K562 (cell line): ENCODE measurements around the gene SRCIN1. TPM values are rescaled to one million over a fixed set of nuclear protein-coding genes. Genes with fewer than 3 reads are reported as not detected.

ENCODE experiments used
- DEAF1 ChIP-seq: fragments of 450-650 bp; formaldehyde crosslinking; IDR thresholded peaks from 2 replicates; pipeline ENCODE4 v1.4.0; 2020; ENCODE audit warnings: mild to moderate bottlenecking, moderate library complexity
- ETS2 ChIP-seq: IDR thresholded peaks from 2 replicates; pipeline ENCODE4 v1.6.1; 2016; ENCODE audit warnings: borderline replicate concordance, missing genetic modification characterization, mild to moderate bottlenecking, moderate library complexity, missing compliant biosample characterization; ENCODE audit not compliant: poor library complexity, severe bottlenecking
- FOXK2 ChIP-seq, 2 experiments: fragments of 450-650 bp; IDR thresholded peaks in 1 of 2; conservative IDR thresholded peaks in 1 of 2; 2 replicates each; pipeline ENCODE4 v1.6.1; 2016; ENCODE audit warnings: low read depth in 2 of 2, mild to moderate bottlenecking in 1 of 2
- NR3C1 ChIP-seq: sonication (generic); formaldehyde crosslinking; IDR thresholded peaks from 2 replicates; pipeline ENCODE4 v1.8.1; 2022; ENCODE audit warnings: missing genetic modification reagents
- POLR2G ChIP-seq: fragments of 200-400 bp; formaldehyde crosslinking; IDR thresholded peaks from 2 replicates; pipeline ENCODE4 v1.6.1; 2017; ENCODE audit warnings: low read depth, mild to moderate bottlenecking, antibody characterized with exemption, low read length, moderate library complexity
- PREB ChIP-seq: sonication (generic); formaldehyde crosslinking; IDR thresholded peaks from 2 replicates; pipeline ENCODE4 v1.8.1; 2023; ENCODE audit warnings: mild to moderate bottlenecking, missing genetic modification reagents
- RBFOX2 ChIP-seq: fragments of 200-400 bp; formaldehyde crosslinking; IDR thresholded peaks from 2 replicates; pipeline ENCODE4 v1.6.1; 2017; ENCODE audit warnings: low read depth, mild to moderate bottlenecking, low read length, moderate library complexity
- ZBTB11 ChIP-seq, 3 experiments: fragments of 200-800 bp in 1 of 3; fragments of 250-450 bp in 1 of 3; fragments of 450-650 bp in 1 of 3; sonication (Bioruptor Pico) in 1 of 3; sonication (Bioruptor generic) in 1 of 3; formaldehyde crosslinking in 1 of 3; IDR thresholded peaks; 2 replicates each; pipeline versions ENCODE4 v1.6.1 to v1.8.0; 2016 to 2022; ENCODE audit warnings: mild to moderate bottlenecking in 2 of 3, missing genetic modification characterization in 2 of 3, missing compliant biosample characterization in 1 of 3, moderate library complexity in 1 of 3
- ZBTB17 ChIP-seq: fragments of 450-650 bp; formaldehyde crosslinking; IDR thresholded peaks from 2 replicates; pipeline ENCODE4 v1.4.0; 2020; ENCODE audit warnings: mild to moderate bottlenecking
- ZBTB49 ChIP-seq: sonication (generic); formaldehyde crosslinking; IDR thresholded peaks from 2 replicates; pipeline ENCODE4 v1.8.0; 2022; ENCODE audit warnings: missing genetic modification reagents, mild to moderate bottlenecking, borderline replicate concordance
- polyA plus RNA-seq, 8 experiments: library from polyadenylated mRNA; depleted of rRNA in 4 of 8; stranded (reverse) in 5 of 8; unstranded in 3 of 8; fragments of >200 nt; fragmentation: Nextera tagmentation in 2 of 8; fragmentation: Illumina TruSeq in 1 of 8; extraction: Ambion mirVana in 2 of 8; extraction: Trizol in 1 of 8; gene quantifications; 2 replicates each; pipeline versions ENCODE4 v1.2.1 to v1.2.3, GENCODE V29; 2011 to 2014; ENCODE audit warnings: inconsistent platforms in 1 of 8, missing spikeins in 1 of 8
- total RNA-seq, 7 experiments: library from RNA; depleted of rRNA in 6 of 7; stranded (reverse); fragments of >200 nt in 6 of 7; fragmentation: Illumina TruSeq in 2 of 7; extraction: Trizol in 2 of 7; gene quantifications; 2 replicates each; pipeline versions ENCODE4 v1.2.1 to v1.2.3, GENCODE V29; 2011 to 2021; ENCODE audit warnings: low replicate concordance in 1 of 7

The SRCIN1 gene
- total and polyA plus RNA-seq, 9 of the 15 experiments (the other 6 are each of a cell fraction or from before 2014, with no cell fraction given) = 0.09 to 0.33 (median 0.13) TPM; not detected in 6

GRCh38 chr17:38578229-38579082 is 27.3 kb downstream of the SRCIN1 start (continued):
- TF ChIP-seq PREB = no peak
- no peak for TF ChIP-seq ZBTB17 (CRISPR knock-in tag)
- TF ChIP-seq ETS2 (tag) = no peak
- no peak for TF ChIP-seq NR3C1 (CRISPR knock-in tag)
- TF ChIP-seq RBFOX2 = no peak
- TF ChIP-seq ZBTB49 (CRISPR knock-in tag) = no peak
- TF ChIP-seq DEAF1 = no peak
- TF ChIP-seq ZBTB11 (CRISPR knock-in tag; IDR thresholded peaks at IDR 0.05) = no peak
- no peak for TF ChIP-seq POLR2G
- no peak for TF ChIP-seq FOXK2 (conservative IDR thresholded peaks at IDR 0.05 in 1 of 2, IDR thresholded peaks at IDR 0.05 in 1 of 2; ENCODE audit: low read depth in 2 of 2)
